Measurements from ENCODE around the gene PTPRG. TPM values are rescaled to one million over a fixed set of nuclear protein-coding genes. Genes with fewer than 3 reads are reported as not detected.
A peak's percentile ranks its signal among the peaks of the same experiment; 100 is the strongest.

The PTPRG gene
- total and polyA plus RNA-seq, 2 donors (not counting 1 experiment from before 2014, with no cell fraction given) = 67.0 to 97.9 TPM

GRCh38 chr3:62249855-62250543 is 688.6 kb downstream of the PTPRG start:
- Histone ChIP-seq H3K27me3 (ENCODE audit: control insufficient read depth, insufficient read depth, low read length) (no peaks in the 10 kb centered on the region), H3K9ac (ENCODE audit: insufficient read depth, low read length) (no peak overlapping the region), H4K20me1 (ENCODE audit: control insufficient read depth, extremely low read depth, insufficient read depth, low read length) (no peaks in the 10 kb centered on the region), H3K4me2 (ENCODE audit: extremely low read depth, insufficient read depth, low read length) (no peak overlapping the region), H3K4me1 (ENCODE audit: control insufficient read depth, extremely low read depth, insufficient read depth, low read length) (no peaks in the 10 kb centered on the region), H3K79me2 (ENCODE audit: control insufficient read depth, insufficient read depth, low read length) (no peaks in the 10 kb centered on the region), H3K36me3 (ENCODE audit: control insufficient read depth, insufficient read depth, low read length) (no peaks in the 10 kb centered on the region), H2AFZ (ENCODE audit: low read length) (no peak overlapping the region), H3K4me3 (replicated peaks in 1 of 4; ENCODE audit: control extremely low read depth in 1 of 4, insufficient read depth in 1 of 4, low read depth in 3 of 4, low read length in 4 of 4) (no peak overlapping the region), H3K27ac (ENCODE audit: insufficient read depth, low read length) (no peak overlapping the region), H3K9me3 (ENCODE audit: control insufficient read depth, insufficient read depth, low read depth, low read length) (no peaks in the 10 kb centered on the region)
- no peak for TF ChIP-seq EZH2 (IDR thresholded peaks at IDR 0.05; ENCODE audit: low read length, missing control alignments)
- no peak for TF ChIP-seq CTCF (conservative IDR thresholded peaks at IDR 0.05 in 1 of 2, IDR thresholded peaks at IDR 0.05 in 1 of 2; ENCODE audit: low read depth in 1 of 2, low read length in 2 of 2)
- DNase-seq (ENCODE audit: low read depth in 2 of 2) = no peak

GRCh38 chr3:62252438-62253157 is 691.2 kb downstream of the PTPRG start:
- TF ChIP-seq CTCF (conservative IDR thresholded peaks at IDR 0.05 in 1 of 2, IDR thresholded peaks at IDR 0.05 in 1 of 2; ENCODE audit: low read depth in 1 of 2, low read length in 2 of 2) = no peak
- TF ChIP-seq EZH2 (IDR thresholded peaks at IDR 0.05; ENCODE audit: low read length, missing control alignments) = no peak
- Histone ChIP-seq H3K4me1 (ENCODE audit: control insufficient read depth, extremely low read depth, insufficient read depth, low read length) (no peaks in the 10 kb centered on the region), H3K4me2 (ENCODE audit: extremely low read depth, insufficient read depth, low read length) (no peak overlapping the region), H3K79me2 (ENCODE audit: control insufficient read depth, insufficient read depth, low read length) (no peaks in the 10 kb centered on the region), H2AFZ (ENCODE audit: low read length) (no peak overlapping the region), H3K4me3 (replicated peaks in 1 of 4; ENCODE audit: control extremely low read depth in 1 of 4, insufficient read depth in 1 of 4, low read depth in 3 of 4, low read length in 4 of 4) (no peak overlapping the region), H3K27me3 (ENCODE audit: control insufficient read depth, insufficient read depth, low read length) (no peaks in the 10 kb centered on the region), H3K27ac (ENCODE audit: insufficient read depth, low read length) (no peak overlapping the region), H3K9ac (ENCODE audit: insufficient read depth, low read length) (no peak overlapping the region), H4K20me1 (ENCODE audit: control insufficient read depth, extremely low read depth, insufficient read depth, low read length) (no peaks in the 10 kb centered on the region), H3K9me3 (ENCODE audit: control insufficient read depth, insufficient read depth, low read depth, low read length) (no peaks in the 10 kb centered on the region), H3K36me3 (ENCODE audit: control insufficient read depth, insufficient read depth, low read length) (no peaks in the 10 kb centered on the region)
- peak; percentile 21 to 48 for DNase-seq (ENCODE audit: low read depth in 2 of 2)

DNA sequence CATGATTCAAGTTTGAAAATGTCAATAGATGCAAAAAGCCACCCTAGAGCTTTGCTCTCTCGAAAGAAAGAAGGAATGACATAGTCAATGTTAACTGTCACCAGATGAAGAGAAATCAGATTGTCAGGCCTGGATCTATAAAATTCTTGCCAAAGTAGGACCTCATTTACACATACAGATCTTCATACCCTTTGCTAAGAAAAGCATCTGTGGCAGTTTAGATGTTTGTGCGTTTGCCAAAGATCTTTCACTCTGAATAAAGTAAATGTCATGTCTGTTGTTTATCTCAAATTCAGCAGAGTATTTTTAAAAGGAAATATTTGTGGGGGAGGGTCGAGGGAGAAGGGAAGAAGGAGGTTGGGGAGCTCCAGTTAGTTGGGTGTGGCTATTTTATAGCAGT is 692.6 kb downstream of the PTPRG start:
- Histone ChIP-seq H3K27me3 (ENCODE audit: control insufficient read depth, insufficient read depth, low read length) (no peaks in the 10 kb centered on the region), H2AFZ (ENCODE audit: low read length) (no peak overlapping the region), H3K9me3 (ENCODE audit: control insufficient read depth, insufficient read depth, low read depth, low read length) (no peaks in the 10 kb centered on the region), H3K27ac (ENCODE audit: insufficient read depth, low read length) (no peak overlapping the region), H3K4me2 (ENCODE audit: extremely low read depth, insufficient read depth, low read length) (no peak overlapping the region), H3K4me1 (ENCODE audit: control insufficient read depth, extremely low read depth, insufficient read depth, low read length) (no peaks in the 10 kb centered on the region), H4K20me1 (ENCODE audit: control insufficient read depth, extremely low read depth, insufficient read depth, low read length) (no peaks in the 10 kb centered on the region), H3K36me3 (ENCODE audit: control insufficient read depth, insufficient read depth, low read length) (no peaks in the 10 kb centered on the region), H3K79me2 (ENCODE audit: control insufficient read depth, insufficient read depth, low read length) (no peaks in the 10 kb centered on the region), H3K4me3 (replicated peaks in 1 of 4; ENCODE audit: control extremely low read depth in 1 of 4, insufficient read depth in 1 of 4, low read depth in 3 of 4, low read length in 4 of 4) (no peak overlapping the region), H3K9ac (ENCODE audit: insufficient read depth, low read length) (no peak overlapping the region)
- no peak for DNase-seq (ENCODE audit: low read depth in 2 of 2)
- TF ChIP-seq EZH2 (IDR thresholded peaks at IDR 0.05; ENCODE audit: low read length, missing control alignments) (no peak), CTCF (conservative IDR thresholded peaks at IDR 0.05 in 1 of 2, IDR thresholded peaks at IDR 0.05 in 1 of 2; ENCODE audit: low read depth in 1 of 2, low read length in 2 of 2) (no peak)
